ENCODE data around the gene ZNF281. TPM values are rescaled to one million over a fixed set of nuclear protein-coding genes. Genes with fewer than 3 reads are reported as not detected.

Gene ZNF281
- total RNA-seq, 1 experiment from 2014 or later, result 47.7 TPM

GRCh38 chr1:200368556-200368955 is 41.3 kb downstream of the ZNF281 start:
- DNase-seq (ENCODE audit: low spot score), result no peak
- TF ChIP-seq, protein P1, sequence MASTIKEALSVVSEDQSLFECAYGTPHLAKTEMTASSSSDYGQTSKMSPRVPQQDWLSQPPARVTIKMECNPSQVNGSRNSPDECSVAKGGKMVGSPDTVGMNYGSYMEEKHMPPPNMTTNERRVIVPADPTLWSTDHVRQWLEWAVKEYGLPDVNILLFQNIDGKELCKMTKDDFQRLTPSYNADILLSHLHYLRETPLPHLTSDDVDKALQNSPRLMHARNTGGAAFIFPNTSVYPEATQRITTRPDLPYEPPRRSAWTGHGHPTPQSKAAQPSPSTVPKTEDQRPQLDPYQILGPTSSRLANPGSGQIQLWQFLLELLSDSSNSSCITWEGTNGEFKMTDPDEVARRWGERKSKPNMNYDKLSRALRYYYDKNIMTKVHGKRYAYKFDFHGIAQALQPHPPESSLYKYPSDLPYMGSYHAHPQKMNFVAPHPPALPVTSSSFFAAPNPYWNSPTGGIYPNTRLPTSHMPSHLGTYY (CRISPR knock-in tag; IDR thresholded peaks at IDR 0.05), result no peak
- TF ChIP-seq FOXJ3 (CRISPR knock-in tag; IDR thresholded peaks at IDR 0.05; ENCODE audit: borderline replicate concordance), result no peak
- no peak for TF ChIP-seq CBFB (CRISPR knock-in tag; IDR thresholded peaks at IDR 0.05; ENCODE audit: low read depth)
- TF ChIP-seq ZNF423 (CRISPR knock-in tag; IDR thresholded peaks at IDR 0.05), result no peak
- no peak for TF ChIP-seq CREM (CRISPR knock-in tag; IDR thresholded peaks at IDR 0.05)
- TF ChIP-seq SP1 (CRISPR knock-in tag; conservative IDR thresholded peaks at IDR 0.05), result no peak
- no peak for TF ChIP-seq ZNF263 (CRISPR knock-in tag; IDR thresholded peaks at IDR 0.05; ENCODE audit: low read depth)
- TF ChIP-seq GTF2I (CRISPR knock-in tag; conservative IDR thresholded peaks at IDR 0.05), result no peak
- TF ChIP-seq NR3C1 (CRISPR knock-in tag; conservative IDR thresholded peaks at IDR 0.05; ENCODE audit: low read depth), result no peak
- no peak for TF ChIP-seq ZNF121 (CRISPR knock-in tag; IDR thresholded peaks at IDR 0.05)
- TF ChIP-seq NR1H2 (CRISPR knock-in tag; IDR thresholded peaks at IDR 0.05), result no peak
- no peak for TF ChIP-seq ZNF416 (CRISPR knock-in tag; IDR thresholded peaks at IDR 0.05)
- TF ChIP-seq TEAD1 (CRISPR knock-in tag; IDR thresholded peaks at IDR 0.05), result no peak
- no peak for TF ChIP-seq ZNF425 (CRISPR knock-in tag; conservative IDR thresholded peaks at IDR 0.05)
- TF ChIP-seq ELF4 (CRISPR knock-in tag; IDR thresholded peaks at IDR 0.05; ENCODE audit: low read depth), result no peak
- no peak for TF ChIP-seq RELA (CRISPR knock-in tag; IDR thresholded peaks at IDR 0.05; ENCODE audit: borderline replicate concordance)
- TF ChIP-seq AR (CRISPR knock-in tag; IDR thresholded peaks at IDR 0.05), result no peak
- TF ChIP-seq, protein P2, sequence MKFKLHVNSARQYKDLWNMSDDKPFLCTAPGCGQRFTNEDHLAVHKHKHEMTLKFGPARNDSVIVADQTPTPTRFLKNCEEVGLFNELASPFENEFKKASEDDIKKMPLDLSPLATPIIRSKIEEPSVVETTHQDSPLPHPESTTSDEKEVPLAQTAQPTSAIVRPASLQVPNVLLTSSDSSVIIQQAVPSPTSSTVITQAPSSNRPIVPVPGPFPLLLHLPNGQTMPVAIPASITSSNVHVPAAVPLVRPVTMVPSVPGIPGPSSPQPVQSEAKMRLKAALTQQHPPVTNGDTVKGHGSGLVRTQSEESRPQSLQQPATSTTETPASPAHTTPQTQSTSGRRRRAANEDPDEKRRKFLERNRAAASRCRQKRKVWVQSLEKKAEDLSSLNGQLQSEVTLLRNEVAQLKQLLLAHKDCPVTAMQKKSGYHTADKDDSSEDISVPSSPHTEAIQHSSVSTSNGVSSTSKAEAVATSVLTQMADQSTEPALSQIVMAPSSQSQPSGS (CRISPR knock-in tag; IDR thresholded peaks at IDR 0.05; ENCODE audit: borderline replicate concordance, low read depth), result no peak
- Mint-ChIP-seq H3K4me3 (no peak overlapping the region), H3K36me3 (peaks cover 28% of the 10 kb centered on the region), H3K27me3 (ENCODE audit: low read depth) (peaks cover 3% of the 10 kb centered on the region; the same call in 1 of the 2 replicates), H3K9me3 (no peaks in the 10 kb centered on the region), H3K4me1 (peaks cover 81% of the 10 kb centered on the region), H3K27ac (peak overlapping the region; percentile 21; the same call in 1 of the 2 replicates)
- POLR2A ChIA-PET, result interaction anchor here (1.3 kb wide), 1 partner anchor 43 kb away, joined by 4 read pairs; no protein-coding TSS in a partner anchor
- ATAC-seq, result no peak
- CTCF ChIA-PET, result interaction anchor here (1.0 to 1.7 kb wide), 2 partner anchors 106 to 120 kb away, joined by 3 to 4 read pairs; no protein-coding TSS in a partner anchor
